Activated CD8-positive, alpha-beta T cell treated with anti-CD3 and anti-CD28 coated beads for 36 hours (primary cell): Measurements from ENCODE around the gene HOXB2. TPM values are rescaled to one million over a fixed set of nuclear protein-coding genes. Genes with fewer than 3 reads are reported as not detected.

Experiments used
- ATAC-seq: fragments of 200-7000 bp; cut with Tn5 transposase; one replicate; pipeline ENCODE4 v1.10.0; 2021; ENCODE audit warnings: mild to moderate bottlenecking, moderate library complexity
- CTCF ChIA-PET: fragments of 350-600 bp; sonication (Branson Sonifier 250); formaldehyde crosslinking; loops from one replicate; lab custom pipeline; 2021; ENCODE audit warnings: antibody characterized with exemption; lab: Charles Lee
- POLR2A ChIA-PET: fragments of 350-600 bp; sonication (Branson Sonifier 250); formaldehyde crosslinking; loops from one replicate; lab custom pipeline; 2021; ENCODE audit warnings: antibody characterized with exemption; lab: Charles Lee
- DNase-seq: peaks from one replicate; pipeline ENCODE4 v3.0.0-alpha.2; 2020
- H3K27ac Mint-ChIP-seq: one replicate; pipeline ENCODE4 v1.8.0; 2021; ENCODE audit warnings: mild to moderate bottlenecking, mixed read lengths
- H3K27me3 Mint-ChIP-seq: one replicate; pipeline ENCODE4 v1.8.0; 2021; ENCODE audit warnings: mixed read lengths
- H3K36me3 Mint-ChIP-seq: one replicate; pipeline ENCODE4 v1.8.0; 2021; ENCODE audit warnings: low read depth, mixed read lengths
- H3K4me1 Mint-ChIP-seq: one replicate; pipeline ENCODE4 v1.8.0; 2021; ENCODE audit warnings: low read depth, mixed read lengths
- H3K4me3 Mint-ChIP-seq: one replicate; pipeline ENCODE4 v1.8.0; 2021; ENCODE audit warnings: mild to moderate bottlenecking, moderate library complexity, mixed read lengths
- H3K9me3 Mint-ChIP-seq: one replicate; pipeline ENCODE4 v1.8.0; 2021; ENCODE audit warnings: mixed read lengths
- CTCF ChIP-seq: fragments of 200-600 bp; IDR thresholded peaks from one replicate; pipeline ENCODE4 v1.8.0; 2022; ENCODE audit warnings: antibody characterized with exemption, mild to moderate bottlenecking
- intact Hi-C: fragments of 100-400 bp; cut with micrococcal nuclease; formaldehyde crosslinking; loops from one replicate; pipeline ENCODE4 v1.10.0; 2022
- total RNA-seq, 2 experiments: library from RNA; stranded (reverse); gene quantifications; one replicate each; pipeline ENCODE4 v1.2.3, GENCODE V29; 2021

Gene HOXB2
- total RNA-seq, 2 experiments from 2014 or later: 12.6 to 13.0 TPM

DNA sequence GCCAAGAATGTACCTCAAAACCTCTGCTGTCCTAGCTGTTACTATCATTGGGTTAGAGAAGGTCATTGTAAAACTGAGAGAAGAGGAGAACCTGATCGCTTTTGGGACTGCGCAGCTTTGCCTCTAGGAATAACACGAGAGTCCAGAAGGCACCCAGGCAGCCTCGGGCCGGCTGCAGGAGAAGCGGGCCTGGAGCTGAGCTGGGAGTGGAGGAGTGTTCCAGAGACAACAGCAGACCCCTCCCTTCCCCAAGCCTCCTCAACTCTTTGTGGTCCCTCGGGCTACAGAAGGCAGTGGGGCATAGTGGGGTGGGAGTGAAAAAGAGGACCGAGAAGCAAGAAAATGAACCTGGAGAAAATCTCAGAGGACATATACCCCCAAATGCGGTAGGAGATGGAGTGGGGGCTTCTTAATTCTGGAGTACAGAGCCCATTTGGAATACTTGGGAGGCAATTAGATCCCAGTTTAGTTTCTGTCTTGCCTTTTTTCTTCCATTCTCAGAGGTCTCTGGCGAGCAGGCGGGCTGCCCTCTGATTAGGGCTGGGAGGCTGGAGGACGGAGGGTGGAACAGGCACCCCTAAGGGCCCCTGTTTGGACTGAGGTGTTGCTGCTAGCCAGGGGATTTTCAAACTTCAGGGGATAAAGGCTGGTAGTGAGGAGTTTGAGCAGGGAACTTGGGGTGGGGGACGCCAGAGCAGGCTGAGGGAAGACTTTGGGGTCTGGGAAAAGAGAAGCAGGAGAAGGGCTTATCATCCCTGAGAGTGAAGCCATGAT, 13.3 kb upstream of the HOXB2 start:
- POLR2A ChIA-PET: no interaction called here
- DNase-seq (no peak), ATAC-seq (no peak)
- Mint-ChIP-seq H3K36me3 (no peaks in the 10 kb centered on the region), H3K4me3 (no peak overlapping the region), H3K27ac (no peak overlapping the region), H3K27me3 (peaks cover 1% of the 10 kb centered on the region), H3K9me3 (no peaks in the 10 kb centered on the region), H3K4me1 (peaks cover 7% of the 10 kb centered on the region)
- CTCF ChIA-PET: interaction anchor here (1.5 kb wide), 1 partner anchor 65 kb away, joined by 6 read pairs; no protein-coding TSS in a partner anchor
- intact Hi-C loops: no loop called here
- no peak for TF ChIP-seq CTCF

DNA sequence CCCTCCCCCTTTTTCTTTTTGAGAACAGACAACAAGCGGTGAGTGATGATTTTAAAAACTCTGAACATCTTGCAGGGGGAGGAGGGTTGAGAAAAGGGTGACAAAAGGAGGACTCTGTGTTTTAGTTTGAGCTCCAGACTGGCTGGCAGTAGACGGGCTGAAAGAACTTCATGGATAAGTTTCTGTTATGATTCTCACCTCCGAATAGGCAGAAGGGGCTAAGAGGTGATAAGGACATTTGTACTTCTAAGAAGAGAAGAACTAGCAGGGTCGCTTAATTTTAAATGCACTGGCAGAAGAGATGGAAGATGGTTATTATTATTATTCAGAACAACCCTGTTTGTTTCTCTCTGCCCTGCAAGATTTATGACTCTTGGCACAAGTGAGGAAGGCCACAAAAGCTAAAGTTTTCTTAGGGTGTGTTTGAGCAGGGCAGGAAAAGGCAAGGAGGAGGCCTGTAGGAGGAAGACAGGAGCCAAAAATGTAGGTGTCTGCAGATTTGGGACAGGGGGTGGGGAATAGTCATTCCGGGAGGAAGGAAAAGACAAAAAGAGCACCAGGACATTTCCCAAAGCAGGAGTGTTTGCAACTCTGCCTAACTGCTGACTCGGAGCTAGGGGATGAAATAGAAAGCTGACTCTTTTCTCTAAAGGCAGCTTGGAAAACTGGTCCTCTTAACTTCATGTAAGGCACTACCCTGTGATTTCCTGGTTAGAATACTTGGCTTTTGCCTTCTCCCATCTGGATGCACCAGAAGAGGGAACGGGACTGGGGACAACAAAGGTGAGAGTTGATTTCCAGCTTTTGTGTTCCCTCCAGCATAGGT, 11.9 kb upstream of the HOXB2 start:
- no peaks in the 10 kb centered on the region for H3K9me3 Mint-ChIP-seq
- peaks cover 6% of the 10 kb centered on the region for H3K4me1 Mint-ChIP-seq
- H3K27me3 Mint-ChIP-seq: peaks cover 1% of the 10 kb centered on the region
- no peak for ATAC-seq
- DNase-seq: no peak
- intact Hi-C loops: no loop called here
- no peaks in the 10 kb centered on the region for H3K36me3 Mint-ChIP-seq
- ChIA-PET CTCF (interaction anchor here (0.8 to 1.5 kb wide), 6 partner anchors 10 to 65 kb away, joined by 3 to 6 read pairs (median 3); no protein-coding TSS in a partner anchor), POLR2A (interaction anchor here (0.7 to 0.9 kb wide), 3 partner anchors 15 to 208 kb away, joined by 3 read pairs; partner anchors contain the start of gene HOXB4)
- H3K27ac Mint-ChIP-seq: no peak overlapping the region
- no peak for TF ChIP-seq CTCF
- H3K4me3 Mint-ChIP-seq: no peak overlapping the region

DNA sequence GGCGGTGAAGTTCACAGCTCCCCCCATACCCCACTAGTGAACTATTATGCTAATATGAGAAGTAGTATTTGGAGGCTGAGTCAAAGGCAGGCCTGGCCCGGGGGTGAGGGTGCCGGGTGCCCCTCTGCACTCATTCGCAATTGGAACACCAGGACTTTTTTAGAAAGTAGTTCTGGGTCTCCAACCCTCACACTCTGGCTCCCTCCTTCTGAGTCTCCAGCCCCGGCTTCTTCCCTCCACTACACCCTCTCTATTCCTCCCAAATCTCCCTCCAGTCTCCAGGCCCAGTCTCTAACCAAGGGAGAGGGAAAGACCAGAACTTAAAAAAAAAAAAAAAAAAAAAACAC, 11.3 kb upstream of the HOXB2 start:
- ChIA-PET POLR2A (interaction anchor here (0.7 to 0.9 kb wide), 5 partner anchors 9 to 207 kb away, joined by 3 to 4 read pairs (median 3); partner anchors contain the start of gene HOXB4), CTCF (interaction anchor here (1.3 to 1.7 kb wide), 4 partner anchors 33 to 64 kb away, joined by 3 to 6 read pairs (median 4); partner anchors contain the start of gene HOXB5)
- Mint-ChIP-seq H3K4me1 (peaks cover 4% of the 10 kb centered on the region), H3K36me3 (no peaks in the 10 kb centered on the region), H3K4me3 (no peak overlapping the region), H3K9me3 (no peaks in the 10 kb centered on the region), H3K27ac (no peak overlapping the region), H3K27me3 (peaks cover 1% of the 10 kb centered on the region)
- intact Hi-C loops: no loop called here
- DNase-seq (no peak), ATAC-seq (no peak)
- no peak for TF ChIP-seq CTCF

DNA sequence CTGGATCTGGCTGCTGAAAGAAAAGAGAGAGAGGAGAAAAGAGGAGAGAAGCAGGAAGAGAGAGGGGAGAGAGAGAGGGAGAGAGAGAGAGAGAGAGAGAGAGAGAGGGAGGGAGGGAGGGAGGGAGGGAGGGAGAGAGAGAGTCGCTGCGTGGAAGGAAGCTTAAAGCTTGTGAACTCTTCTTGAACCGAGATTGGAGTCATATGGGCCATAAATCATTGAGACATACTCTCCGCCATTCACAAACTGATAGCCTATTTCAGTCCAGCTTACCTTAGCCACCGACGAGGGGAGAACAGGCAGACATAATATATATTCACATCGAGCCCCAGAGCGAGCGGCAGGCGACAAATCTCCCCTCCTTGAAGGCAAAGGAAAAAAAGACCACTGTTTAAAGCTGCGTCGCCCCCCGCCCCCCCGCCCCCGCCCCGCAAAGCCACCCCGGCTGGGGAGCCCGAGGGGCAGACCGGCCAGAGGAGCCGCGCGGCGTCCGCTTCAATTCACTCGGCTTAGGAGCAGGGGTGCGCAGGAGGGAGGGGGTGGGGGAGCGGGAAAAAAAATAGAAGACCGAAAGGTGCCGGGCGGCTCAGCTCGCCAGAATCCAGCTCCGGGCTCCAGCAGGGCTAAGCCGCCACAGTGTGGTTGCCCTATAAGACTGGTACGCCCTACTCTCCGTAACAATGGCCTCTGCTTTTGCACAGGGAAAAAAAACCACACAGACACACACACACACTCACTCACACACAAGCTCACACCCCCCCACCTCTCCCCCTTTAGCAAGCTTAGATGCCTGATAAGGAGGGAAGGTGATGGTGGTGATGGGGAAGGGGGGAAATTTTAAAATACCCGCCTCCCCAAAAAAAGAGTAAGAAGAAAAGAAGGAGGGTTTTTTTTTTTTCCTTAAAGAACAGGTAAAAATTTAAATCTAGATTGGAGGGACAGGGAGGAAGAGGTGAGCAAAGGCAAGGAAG, 10.6 kb upstream of the HOXB2 start:
- DNase-seq (peak; percentile 28), ATAC-seq (peak; percentile 79)
- CTCF ChIA-PET: interaction anchor here (0.7 to 1.7 kb wide), 5 partner anchors 27 to 64 kb away, joined by 3 to 6 read pairs (median 3); partner anchors contain the start of gene HOXB5
- Mint-ChIP-seq H3K9me3 (no peaks in the 10 kb centered on the region), H3K27ac (no peak overlapping the region), H3K4me3 (peak overlapping the region; percentile 59), H3K36me3 (no peaks in the 10 kb centered on the region), H3K27me3 (peaks cover 1% of the 10 kb centered on the region), H3K4me1 (peaks cover 4% of the 10 kb centered on the region)
- POLR2A ChIA-PET: interaction anchor here (0.6 to 1.4 kb wide), 5 partner anchors 8 to 124 kb away, joined by 3 to 4 read pairs (median 3); no protein-coding TSS in a partner anchor
- no peak for TF ChIP-seq CTCF
- intact Hi-C loops: no loop called here
